AG09319 (cell line): ENCODE measurements around the gene PRDM7.
"Not testable (repeated sequence)": the region's sequence is repeated elsewhere in the genome, so short reads cannot be mapped to it uniquely, and the experiment has no call there.

Source experiments
- DNase-seq: peaks from one replicate; pipeline ENCODE4 v3.0.0-alpha.2; 2010; ENCODE audit warnings: low read depth; ENCODE audit errors: extremely low read depth
- CTCF ChIP-seq: IDR thresholded peaks from 2 replicates; pipeline ENCODE4 v1.5.1; 2011; ENCODE audit warnings: low read depth, mild to moderate bottlenecking, inconsistent platforms, low read length, moderate library complexity

Gene PRDM7

GRCh38 chr16:90077240-90077756 lies at the start of gene PRDM7:
Gene PRDM7 (minus strand): TSS chr16:90077331. CDS start chr16:90075910, 1,421 bp downstream.
- DNase-seq = peak; percentile 83
- TF ChIP-seq CTCF = no peak

GRCh38 chr16:90121846-90122245 lies 44.7 kb upstream of the PRDM7 start:
- DNase-seq = not testable (repeated sequence)

- not testable (repeated sequence) for DNase-seq
These were observed 30.5 kb upstream of the PRDM7 start for GRCh38 chr16:90107617-90108016.

- DNase-seq = not testable (repeated sequence)
These were observed 29.9 kb upstream of the PRDM7 start for GRCh38 chr16:90107060-90107459.

- DNase-seq = not testable (repeated sequence)
These were observed 29.1 kb upstream of the PRDM7 start for GRCh38 chr16:90106271-90106670.

- DNase-seq = not testable (repeated sequence)
These were observed 27.6 kb upstream of the PRDM7 start for GRCh38 chr16:90104725-90105124.

GRCh38 chr16:90102086-90102884 lies 25.2 kb upstream of the PRDM7 start:
- DNase-seq = not testable (repeated sequence)

- not testable (repeated sequence) for DNase-seq
These were observed 24.2 kb upstream of the PRDM7 start for GRCh38 chr16:90101332-90101731.

- DNase-seq = not testable (repeated sequence)
These were observed 23.7 kb upstream of the PRDM7 start for GRCh38 chr16:90100790-90101189.

GRCh38 chr16:90100229-90100628 lies 23.1 kb upstream of the PRDM7 start:
- not testable (repeated sequence) for DNase-seq

- not testable (repeated sequence) for DNase-seq
These were observed 21.8 kb upstream of the PRDM7 start for GRCh38 chr16:90098936-90099335.

GRCh38 chr16:90097010-90097684 lies 20.0 kb upstream of the PRDM7 start:
- not testable (repeated sequence) for DNase-seq

GRCh38 chr16:90094791-90095190 lies 17.7 kb upstream of the PRDM7 start:
- DNase-seq = not testable (repeated sequence)

GRCh38 chr16:90094296-90094695 lies 17.2 kb upstream of the PRDM7 start:
- not testable (repeated sequence) for DNase-seq

- DNase-seq = not testable (repeated sequence)
These were observed 16.7 kb upstream of the PRDM7 start for GRCh38 chr16:90093799-90094198.

GRCh38 chr16:90092781-90093180 lies 15.7 kb upstream of the PRDM7 start:
- not testable (repeated sequence) for DNase-seq
